ENCODE data around the gene OTOG.
A peak's percentile ranks its signal among the peaks of the same experiment; 100 is the strongest.

OTOG gene

GRCh38 chr11:17541330-17541885 lies 5.7 kb upstream of the OTOG start:
- no peak for DNase-seq

GRCh38 chr11:17542249-17542648 lies 4.8 kb upstream of the OTOG start:
- DNase-seq = no peak

DNA sequence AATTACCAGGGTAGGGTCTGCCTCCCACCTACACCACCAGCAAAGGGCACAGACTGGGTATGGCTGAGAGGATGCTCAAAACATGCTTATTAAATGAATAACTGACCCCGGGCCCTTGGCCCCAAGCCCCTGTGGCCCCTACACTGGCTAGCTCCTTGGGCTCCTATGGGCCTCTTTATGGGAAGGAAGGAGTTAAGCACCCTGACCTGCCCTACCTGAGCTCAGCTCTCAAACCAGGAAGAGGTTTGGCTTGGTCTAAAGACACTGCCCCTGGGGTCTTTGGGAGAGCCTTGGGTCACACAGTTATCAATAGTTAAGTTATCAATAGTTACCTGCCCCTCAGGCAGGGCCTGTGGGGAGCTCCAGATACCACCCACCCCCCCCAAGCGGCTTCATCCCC lies 4.0 kb upstream of the OTOG start:
- DNase-seq = no peak

DNA sequence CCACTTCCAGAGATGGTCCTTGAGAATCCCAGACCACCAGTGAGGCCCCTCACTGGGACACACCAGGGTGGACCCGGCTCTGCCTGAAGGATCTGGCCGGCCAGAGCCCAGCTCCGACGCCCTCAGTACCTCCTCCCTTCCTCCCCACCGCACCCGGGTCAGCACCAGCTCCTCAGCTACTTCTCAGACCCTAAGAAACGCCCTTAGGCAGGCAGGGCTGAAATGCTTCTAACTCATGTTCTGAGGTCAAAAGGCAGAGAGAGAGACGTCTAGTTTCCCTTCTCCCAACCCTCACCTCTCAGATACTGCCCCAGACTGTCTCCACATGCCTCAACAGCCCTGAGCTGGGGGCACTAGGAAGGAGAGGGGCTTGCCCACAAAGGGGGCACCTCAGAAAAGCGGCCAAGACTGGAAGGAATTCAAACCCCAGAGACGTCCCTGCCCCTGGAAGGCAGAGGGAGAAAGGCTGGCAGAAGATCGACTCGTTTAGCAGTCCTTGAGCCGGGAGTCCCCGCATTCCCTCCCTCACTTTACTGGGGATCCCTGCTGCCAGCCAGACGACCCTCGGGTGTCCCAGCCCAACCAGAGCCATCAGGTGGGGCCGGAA lies 3.4 kb upstream of the OTOG start:
- no peak for DNase-seq

GRCh38 chr11:17544181-17544622 lies 2.9 kb upstream of the OTOG start, which contains the start of gene USH1C:
TSS of gene USH1C (minus strand) at chr11:17544416. CDS start at chr11:17544307, 109 bp downstream.
- peak; percentile 30 for DNase-seq

DNA sequence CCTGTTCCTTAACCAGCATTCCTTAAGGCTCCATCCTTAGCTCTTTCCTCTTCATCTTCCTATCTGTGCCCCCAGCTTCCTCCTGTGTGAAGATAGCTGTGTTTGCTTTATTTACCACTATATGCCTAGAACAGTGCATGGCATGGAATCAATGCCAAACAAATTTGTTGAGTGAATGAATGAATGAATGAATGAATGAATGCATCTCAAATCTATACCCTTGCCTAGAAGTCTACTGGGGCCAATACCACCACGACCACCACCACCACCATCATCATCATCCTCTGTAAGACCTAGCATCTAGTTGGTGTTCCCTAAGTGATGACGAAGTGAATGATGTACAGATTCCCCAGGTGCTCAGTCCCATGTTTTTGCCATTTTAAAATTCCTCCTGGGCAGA lies 819 bp upstream of the OTOG start:
- DNase-seq = no peak

DNA sequence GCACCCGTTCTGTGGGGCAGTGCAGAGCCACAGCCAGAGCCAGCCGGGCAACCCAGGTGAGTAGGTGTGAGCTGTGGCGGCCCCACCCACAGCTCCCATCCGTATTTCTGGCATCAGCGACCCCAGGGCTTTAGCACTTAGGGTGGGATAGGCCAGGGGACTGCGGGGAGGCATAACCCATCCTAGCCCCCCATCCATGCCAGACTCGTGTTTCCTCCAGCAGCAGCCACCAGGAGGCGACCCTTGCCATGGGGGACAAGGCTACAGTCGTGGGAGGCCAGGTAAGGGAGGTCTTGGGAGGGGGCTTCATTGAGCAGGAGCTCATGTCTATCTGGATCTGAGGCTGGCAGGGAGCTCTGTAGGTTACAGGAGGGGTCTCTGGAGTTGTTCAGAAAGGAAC lies 873 bp downstream of the OTOG start:
- no peak for DNase-seq

DNA sequence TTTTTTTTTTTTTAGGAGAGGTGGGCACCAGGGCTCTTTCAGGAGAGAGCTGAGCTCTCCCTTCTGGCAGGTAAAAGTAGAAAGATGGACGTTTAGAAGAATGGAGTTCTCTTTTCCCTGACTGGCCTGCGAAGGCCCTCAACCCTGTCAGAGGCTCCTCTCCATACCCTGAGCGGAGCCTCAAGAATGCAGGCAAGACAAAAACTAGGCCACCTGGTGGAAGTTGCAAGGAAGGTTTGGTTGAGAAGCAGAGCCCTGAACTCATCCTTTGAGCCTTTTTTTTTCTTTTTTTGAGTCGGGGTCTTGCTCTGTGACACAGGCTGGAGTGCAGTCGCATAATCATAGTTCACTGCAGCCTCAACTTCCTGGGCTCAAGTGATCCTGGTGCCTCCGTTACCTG lies 1.4 kb downstream of the OTOG start:
- no peak for DNase-seq

DNA sequence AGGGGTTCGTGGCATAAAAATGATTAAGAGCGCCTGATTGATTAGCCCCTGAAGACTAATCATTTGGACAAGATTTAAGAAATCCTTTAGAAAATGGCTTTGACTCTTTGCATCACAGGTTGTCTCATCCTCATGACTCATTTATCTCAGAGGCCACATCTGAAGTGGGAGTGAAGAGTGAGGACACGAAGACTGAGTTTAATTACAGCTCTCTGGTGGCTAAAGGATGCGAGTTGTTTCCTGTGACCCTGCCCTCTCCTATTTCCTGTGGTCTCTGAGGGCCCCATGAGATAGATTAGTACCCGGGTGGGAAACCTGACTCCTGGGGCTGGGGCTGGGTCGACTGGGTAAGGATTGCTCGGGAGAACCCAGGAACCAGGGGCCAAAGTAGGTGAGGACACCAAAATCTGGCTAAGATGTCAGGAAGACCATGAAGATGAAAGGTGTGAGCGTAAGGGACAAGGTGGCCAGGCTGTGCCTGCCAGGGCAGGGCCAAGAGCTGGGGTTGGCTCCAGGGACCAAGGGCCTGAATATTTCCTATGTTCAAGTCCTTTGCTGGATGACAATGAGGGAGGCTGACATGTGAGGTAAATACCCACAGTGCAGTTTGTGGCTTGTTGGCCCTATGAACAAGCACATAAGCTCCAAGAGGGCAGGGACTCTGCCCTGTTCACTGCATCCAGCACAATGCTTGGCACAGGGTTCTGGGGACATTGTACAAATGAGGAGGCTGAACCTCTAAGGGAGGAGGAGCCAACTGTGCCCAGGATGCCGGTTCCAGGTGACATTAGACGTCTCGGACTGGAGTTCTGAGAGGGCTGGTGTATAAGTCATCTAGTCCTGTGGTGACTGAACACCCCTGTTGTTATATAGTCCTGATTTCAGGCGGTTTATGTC lies 3.6 kb downstream of the OTOG start:
- DNase-seq = peak; percentile 4

DNA sequence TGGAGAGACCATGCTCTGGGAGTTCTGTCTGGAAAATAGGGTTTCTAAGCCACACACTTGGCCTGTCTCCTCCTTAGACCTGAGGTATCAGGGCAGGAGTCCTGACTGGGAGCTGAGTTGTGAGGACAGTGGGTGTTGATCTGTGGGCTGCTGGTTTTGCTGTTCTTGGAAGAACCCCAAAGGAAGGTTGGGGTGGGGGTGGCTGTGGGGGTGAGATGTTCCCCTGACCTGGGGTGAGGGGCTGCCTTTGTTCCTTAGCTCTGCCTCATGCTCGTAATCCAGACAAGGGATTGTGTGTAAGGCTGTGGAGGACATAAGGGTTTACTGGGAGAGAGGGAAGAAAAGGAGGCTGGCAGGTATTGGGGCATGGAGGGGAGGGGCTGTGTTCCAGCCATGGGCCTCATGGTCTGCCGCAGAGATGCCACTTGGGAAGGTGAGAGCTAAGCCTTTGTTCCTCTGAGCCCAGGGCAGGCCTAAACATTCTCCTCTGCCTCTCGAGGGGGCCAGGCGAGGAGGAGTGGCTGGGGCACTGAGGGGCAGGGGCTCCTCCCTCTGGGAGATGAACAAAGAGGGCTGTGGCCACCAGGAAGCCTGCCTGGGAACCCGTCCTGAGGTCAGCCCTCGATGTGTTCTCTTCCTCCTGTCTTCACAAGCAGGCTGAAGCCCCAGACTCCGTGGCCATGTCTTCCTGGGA lies 4.4 kb downstream of the OTOG start:
- no peak for DNase-seq

DNA sequence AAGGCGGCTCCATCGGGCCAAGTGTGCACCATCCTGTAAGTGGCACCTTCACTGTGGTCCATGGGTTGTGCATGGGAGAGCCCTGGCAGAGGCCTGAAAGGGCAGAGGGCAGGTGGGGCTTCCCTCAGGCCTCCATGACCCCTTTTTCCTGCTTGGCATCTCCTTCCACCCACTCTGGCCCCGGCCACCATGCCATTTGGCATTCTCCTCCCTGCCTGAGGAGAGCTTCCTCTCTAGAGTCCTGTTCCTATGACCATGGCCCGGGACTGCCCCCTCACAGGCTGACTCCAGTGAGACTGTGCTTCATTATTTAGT lies 4.9 kb downstream of the OTOG start:
- no peak for DNase-seq

- DNase-seq = no peak
Measured at GRCh38 chr11:17552392-17553248, 5.6 kb downstream of the OTOG start.

DNA sequence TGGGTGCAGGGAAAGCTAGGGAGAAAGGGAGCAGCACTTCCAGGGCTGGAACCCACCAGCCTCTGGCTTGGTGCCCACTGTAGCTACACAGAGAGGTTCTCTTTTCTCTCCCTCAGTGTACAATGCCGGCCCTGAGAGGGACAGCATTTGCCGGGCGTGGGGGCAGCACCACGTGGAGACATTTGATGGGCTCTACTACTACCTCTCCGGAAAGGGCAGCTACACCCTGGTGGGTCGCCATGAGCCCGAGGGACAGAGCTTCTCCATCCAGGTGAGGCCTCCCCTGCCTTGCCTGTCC lies 6.1 kb downstream of the OTOG start:
- DNase-seq = no peak

DNA sequence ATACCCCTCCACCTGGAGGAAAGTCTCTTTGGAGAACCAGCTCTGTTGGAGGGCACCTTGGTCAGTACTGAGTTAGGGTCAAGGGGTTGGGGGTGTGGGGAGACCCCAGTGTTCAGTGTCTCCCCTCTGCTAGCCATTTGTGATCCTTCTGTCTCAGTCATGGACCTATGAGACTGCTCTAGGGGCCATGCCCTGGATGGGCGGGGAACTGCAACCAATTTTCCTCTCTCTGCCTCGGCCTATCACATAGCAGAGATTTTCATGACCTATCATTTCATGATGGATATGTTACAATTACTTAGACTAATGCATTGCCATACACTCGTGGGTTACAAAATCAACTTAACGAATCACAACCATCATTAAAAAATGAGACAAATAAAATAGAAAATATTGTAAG lies 7.4 kb downstream of the OTOG start:
- DNase-seq = no peak

GRCh38 chr11:17556999-17557398 lies 9.9 kb downstream of the OTOG start:
- no peak for DNase-seq

GRCh38 chr11:17558025-17558780 lies 11.1 kb downstream of the OTOG start:
- DNase-seq = no peak

- DNase-seq = no peak
Measured at GRCh38 chr11:17558916-17559315, 11.9 kb downstream of the OTOG start.

GRCh38 chr11:17559341-17560087 lies 12.5 kb downstream of the OTOG start:
- DNase-seq = no peak

GRCh38 chr11:17560281-17561110 lies 13.4 kb downstream of the OTOG start:
- DNase-seq = no peak

GRCh38 chr11:17561111-17561415 lies 14.0 kb downstream of the OTOG start:
- no peak for DNase-seq

- no peak for DNase-seq
Measured at GRCh38 chr11:17561526-17561925, 14.5 kb downstream of the OTOG start.

All from activated CD4-positive, alpha-beta T cell treated with anti-CD3 and anti-CD28 coated beads, Interleukin-2, Interleukin-6, amounts not matched to agents 100 ng/mL and 50 ng/mL, durations not matched to agents 16 hours and 8 hours (primary cell).